Cardiac fibroblast (primary cell): ENCODE data around the gene ATP5IF1.

ENCODE experiments used
- DNase-seq, 2 donors: peaks; one replicate each; pipeline versions ENCODE4 v3.0.0 to v3.0.0-alpha.2; 2010; ENCODE audit warnings: low read depth in 2 of 2
- H3K4me3 ChIP-seq, 2 donors: replicated peaks in 1 of 2; 1 replicate in 1 of 2; 2 replicates in 1 of 2; pipeline ENCODE4 v1.5.1; 2011; ENCODE audit warnings: low read depth in 2 of 2, low read length in 2 of 2, mild to moderate bottlenecking in 2 of 2, moderate library complexity in 1 of 2
- TF ChIP-seq, protein P1 (sequence below): IDR thresholded peaks from one replicate; pipeline ENCODE4 v1.5.1; 2011; ENCODE audit warnings: low read depth, mild to moderate bottlenecking, low read length, inconsistent platforms

The ATP5IF1 gene

DNA sequence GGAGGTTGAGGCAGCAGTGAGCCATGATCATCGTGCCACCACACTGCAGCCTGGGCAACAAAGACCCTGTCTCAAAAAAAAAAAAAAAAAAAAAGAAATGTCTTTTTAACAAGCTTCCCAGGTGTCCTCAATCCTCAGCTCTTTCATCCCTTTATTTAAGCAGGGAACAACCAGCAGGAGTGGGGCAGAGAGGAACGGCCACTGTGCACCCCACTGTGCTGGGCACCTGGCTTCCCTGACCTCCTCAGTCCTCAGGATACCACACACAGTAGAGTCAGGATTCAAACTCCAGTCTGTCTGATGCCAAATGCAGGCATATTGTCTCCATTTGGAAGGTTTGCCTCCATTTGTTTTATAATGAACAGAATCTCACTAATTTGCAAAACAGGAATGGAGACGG is 39.6 kb upstream of the ATP5IF1 start:
- TF ChIP-seq, protein P1, sequence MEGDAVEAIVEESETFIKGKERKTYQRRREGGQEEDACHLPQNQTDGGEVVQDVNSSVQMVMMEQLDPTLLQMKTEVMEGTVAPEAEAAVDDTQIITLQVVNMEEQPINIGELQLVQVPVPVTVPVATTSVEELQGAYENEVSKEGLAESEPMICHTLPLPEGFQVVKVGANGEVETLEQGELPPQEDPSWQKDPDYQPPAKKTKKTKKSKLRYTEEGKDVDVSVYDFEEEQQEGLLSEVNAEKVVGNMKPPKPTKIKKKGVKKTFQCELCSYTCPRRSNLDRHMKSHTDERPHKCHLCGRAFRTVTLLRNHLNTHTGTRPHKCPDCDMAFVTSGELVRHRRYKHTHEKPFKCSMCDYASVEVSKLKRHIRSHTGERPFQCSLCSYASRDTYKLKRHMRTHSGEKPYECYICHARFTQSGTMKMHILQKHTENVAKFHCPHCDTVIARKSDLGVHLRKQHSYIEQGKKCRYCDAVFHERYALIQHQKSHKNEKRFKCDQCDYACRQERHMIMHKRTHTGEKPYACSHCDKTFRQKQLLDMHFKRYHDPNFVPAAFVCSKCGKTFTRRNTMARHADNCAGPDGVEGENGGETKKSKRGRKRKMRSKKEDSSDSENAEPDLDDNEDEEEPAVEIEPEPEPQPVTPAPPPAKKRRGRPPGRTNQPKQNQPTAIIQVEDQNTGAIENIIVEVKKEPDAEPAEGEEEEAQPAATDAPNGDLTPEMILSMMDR: no peak
- no peak overlapping the region for H3K4me3 ChIP-seq
- no peak for DNase-seq

DNA sequence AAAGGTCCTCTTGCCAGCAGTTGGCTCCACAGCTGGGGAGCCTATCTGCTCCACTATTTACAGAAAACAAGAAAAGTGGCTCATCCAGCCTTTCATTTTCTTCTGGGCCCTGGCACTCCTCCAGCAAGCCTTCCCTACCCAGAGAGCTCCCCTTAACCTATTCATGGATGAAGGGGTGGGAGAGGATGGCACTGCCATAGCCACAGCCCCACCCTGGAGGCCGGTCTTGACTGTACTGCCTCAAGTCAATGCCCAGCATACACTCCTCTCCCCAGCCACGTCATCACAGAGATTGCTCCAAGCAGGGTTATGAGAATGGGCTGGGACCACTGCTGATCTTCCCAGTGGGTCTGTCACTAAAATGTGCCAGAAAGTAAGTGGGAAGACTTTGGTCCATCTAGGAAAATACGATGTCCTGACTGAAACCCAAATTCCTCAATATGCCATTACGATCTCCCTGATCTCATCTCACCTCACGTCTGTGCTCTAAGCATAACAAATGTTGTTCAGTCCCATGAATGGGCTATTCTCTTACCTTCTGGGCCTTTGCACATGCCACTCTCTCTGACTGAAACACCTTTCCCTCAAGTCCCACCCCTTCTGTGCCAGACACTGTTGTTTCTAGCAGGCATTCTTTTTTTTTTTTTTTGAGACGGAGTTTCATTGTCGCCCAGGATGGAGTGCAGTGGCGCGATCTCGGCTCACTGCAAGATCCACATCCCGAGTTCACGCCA is 38.1 kb upstream of the ATP5IF1 start:
- TF ChIP-seq, protein P1: no peak
- no peak overlapping the region for H3K4me3 ChIP-seq
- DNase-seq: no peak

DNA sequence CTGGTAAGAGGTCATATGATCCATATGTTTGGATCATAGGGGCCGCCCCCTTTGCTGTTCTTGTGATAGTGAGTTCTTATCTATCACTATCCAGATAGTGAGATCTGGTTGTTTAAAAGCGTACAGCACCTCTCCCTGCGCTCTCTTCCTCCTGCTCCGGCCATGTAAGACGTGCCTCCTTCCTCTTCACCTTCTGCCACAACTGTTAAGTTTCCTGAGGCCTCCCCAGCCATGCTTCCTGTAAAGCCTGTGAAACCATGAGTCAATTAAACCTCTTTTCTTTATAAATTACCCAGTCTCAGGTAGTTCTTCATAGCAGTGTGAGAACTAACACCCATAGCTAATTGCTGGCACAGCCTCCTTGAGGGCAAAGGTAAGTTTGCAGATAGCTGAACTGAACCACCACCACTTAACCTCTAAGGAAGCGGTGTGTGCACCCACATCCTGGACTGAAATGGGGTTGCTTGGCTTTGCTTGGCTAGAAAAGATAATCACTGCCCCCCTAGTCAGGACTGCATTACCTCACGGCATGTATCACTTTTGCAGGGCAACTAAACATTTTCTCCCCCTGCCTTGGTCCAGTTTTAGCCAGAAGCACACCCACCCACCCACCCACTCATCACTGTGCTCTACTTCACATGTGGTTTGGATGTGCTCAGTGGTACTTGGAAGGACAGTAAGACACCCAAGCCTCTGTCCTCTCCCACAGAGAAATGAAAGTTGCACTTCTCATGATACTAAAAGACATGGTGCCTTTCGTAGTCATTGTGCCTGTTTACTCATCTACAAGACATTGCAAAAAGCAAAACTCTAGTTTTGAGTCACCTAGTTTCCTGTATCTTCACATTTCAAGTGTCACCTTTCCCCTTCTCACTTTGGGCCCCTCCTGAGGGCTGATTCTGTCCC is 36.3 kb upstream of the ATP5IF1 start:
- no peak overlapping the region for H3K4me3 ChIP-seq
- DNase-seq: no peak
- TF ChIP-seq, protein P1: no peak

DNA sequence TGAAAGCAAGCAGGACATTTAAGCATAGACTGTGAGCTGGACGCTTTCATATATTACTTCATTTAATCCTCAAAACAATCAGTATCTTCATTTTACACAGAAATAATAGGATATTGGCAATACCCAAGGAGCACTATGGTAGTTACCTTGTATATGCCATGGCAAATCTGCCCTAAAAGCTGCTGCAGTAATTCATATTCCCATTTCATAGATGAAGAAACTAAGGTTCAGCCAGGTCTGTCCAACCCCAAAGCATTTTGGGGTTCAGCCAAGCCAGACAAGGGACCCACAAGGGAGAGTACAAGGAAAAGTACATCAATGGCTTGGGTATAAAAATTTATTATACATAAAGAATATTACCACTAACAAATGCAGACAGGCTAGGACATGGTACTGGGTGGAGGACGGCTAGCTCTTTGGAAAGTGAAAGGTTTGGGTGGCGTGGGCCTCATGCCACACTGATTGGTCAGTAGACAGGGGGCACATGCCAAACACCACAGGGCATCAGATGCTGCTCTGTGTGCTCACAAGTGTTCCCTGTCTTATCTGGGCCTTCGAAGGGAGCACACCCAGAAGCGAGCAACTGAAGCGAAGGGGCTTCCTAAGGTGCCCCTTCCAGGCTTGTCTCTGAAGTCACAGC is 35.6 kb upstream of the ATP5IF1 start:
- TF ChIP-seq, protein P1: no peak
- DNase-seq: no peak
- no peak overlapping the region for H3K4me3 ChIP-seq

DNA sequence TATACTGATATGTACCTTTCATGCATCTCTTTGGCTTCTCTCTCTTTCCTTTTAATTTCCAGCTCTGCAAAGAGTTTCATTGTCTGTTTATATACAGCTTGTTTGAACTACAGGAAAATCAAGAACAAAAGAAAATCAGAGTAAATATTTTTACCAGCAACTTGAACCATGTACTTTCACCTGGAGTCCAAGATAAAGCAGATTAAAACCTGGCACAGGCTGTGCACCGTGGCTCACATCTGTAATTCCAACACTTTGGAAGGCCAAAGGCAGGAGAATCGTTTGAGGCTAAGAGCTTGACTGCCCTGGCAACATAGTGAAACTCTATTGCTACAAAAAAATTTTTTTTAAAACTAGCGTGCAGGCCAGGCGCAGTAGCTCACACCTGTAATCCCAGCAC is 30.7 kb upstream of the ATP5IF1 start:
- DNase-seq: no peak
- TF ChIP-seq, protein P1: no peak

DNA sequence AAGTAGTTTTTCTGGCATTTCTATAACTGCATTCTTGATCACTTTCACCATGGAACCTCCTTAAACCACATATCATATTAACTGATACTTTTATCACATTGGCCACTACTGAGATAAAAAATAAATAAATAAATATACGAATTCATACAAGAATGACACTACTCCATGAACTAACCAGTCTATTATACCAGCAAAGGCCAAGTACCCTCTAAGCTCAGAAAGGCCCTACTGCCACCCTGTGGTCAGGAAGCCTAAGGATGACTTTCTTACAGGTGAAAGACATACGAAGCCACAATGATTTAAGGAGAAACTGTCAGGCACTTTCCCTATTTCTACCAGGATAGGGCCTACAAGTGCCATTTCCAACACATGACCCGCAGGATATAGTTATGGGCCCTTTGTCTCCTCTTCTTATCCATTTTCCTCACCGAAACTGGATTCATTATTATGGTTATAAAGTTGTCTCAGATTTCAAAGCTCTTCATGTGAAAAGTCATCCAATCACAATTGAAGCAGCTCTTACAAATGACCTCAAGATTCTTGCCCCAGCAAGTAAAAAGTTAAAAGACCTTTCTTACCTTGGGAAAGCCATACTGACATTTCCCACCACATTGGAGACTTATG is 27.0 kb upstream of the ATP5IF1 start:
- TF ChIP-seq, protein P1: peak; percentile 88
- no peak overlapping the region for H3K4me3 ChIP-seq
- peak; percentile 85 for DNase-seq

More for the DNA sequence above, 30.7 kb upstream of the ATP5IF1 start:
- H3K4me3 ChIP-seq: no peak overlapping the region
